ENCODE measurements around the gene PEX5L.
A peak's percentile ranks its signal among the peaks of the same experiment; 100 is the strongest.

PEX5L gene

GRCh38 chr3:180004542-180004941 is 32.2 kb downstream of the PEX5L start:
- no peak for DNase-seq

DNA sequence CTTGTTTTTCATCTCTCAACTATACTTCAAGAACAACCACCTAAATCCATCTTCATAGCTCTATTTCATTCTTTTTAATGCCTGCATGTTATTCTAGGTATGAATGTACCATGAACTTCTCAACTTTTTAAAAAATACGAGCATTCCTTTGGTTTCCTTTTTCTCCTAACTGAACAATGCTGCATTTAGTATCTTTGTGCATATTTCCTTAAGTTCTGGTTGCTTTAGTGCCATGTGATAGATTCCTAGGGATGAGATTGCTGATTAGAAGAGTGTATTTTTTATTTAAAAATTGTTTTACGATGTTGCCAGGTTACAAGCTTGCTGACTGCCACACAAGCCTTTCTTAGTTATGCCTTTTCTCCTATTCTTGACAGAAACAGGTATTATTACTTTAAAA is 34.7 kb downstream of the PEX5L start:
- no peak for DNase-seq

- DNase-seq = no peak
Observed at GRCh38 chr3:180000500-180000899, 36.2 kb downstream of the PEX5L start.

DNA sequence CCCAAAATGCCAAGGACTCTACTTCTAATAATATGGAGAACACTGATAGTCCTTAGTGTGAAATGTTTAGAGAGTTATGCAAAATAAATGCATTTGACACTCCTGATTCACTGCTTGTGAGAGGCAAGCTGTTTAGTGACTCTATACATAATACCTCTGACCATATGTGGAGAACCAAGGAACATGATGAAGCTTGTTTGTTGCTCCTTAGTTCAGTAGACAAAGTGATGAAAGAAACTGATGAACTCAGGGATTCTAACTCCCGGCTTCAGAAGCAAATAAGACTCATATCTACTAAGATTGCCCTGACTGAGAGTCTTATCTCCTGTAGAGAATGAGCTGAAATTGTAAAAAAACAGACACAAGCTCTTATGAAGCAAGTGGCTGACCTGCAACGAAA is 41.3 kb downstream of the PEX5L start:
- no peak for DNase-seq

GRCh38 chr3:179991883-179992282 is 44.9 kb downstream of the PEX5L start:
- DNase-seq = no peak

GRCh38 chr3:179991104-179991503 is 45.6 kb downstream of the PEX5L start:
- DNase-seq = peak; percentile 43

GRCh38 chr3:179981646-179982045 is 55.1 kb downstream of the PEX5L start:
- no peak for DNase-seq

DNA sequence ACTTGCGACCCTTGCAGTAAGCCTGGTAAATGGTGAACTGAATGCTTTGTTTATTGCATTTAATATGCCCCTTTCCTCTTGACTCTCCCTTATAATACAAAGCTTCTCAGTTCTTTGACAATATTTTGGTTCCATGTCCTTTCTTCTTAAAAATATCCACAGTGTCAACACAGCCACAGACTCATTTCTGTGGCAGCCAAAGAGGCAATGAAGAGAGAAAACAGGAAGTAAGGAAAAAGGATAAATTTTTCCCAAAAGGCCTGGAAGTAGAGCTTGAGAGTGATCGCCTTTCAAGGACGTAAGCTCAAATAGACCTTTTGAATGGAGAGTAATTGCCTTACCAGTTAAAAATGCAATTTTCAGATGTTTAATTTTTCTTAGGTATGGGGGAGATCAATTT is 59.4 kb downstream of the PEX5L start:
- peak; percentile 70 for DNase-seq

DNA sequence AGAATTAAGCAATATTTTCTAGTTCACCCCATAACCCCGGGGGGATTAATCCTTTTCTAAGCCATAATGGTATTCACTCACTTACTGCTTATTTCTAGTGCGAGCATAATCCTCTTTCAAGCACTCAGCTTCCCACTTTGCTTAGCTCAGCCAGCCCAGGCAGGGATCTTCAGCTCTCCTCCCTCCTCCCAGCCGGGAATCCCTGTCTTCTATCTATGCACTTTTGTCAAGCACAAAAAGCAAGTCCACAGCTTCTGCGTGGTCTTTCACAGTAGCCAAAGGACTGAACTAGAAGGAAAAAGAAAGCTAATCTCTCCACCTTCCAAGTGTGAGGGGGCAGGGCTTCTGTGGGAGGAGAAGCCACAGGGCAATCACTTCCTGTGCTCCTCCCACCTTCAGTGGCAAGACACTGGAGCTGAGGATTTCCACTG is 62.8 kb downstream of the PEX5L start:
- peak; percentile 39 for DNase-seq

DNA sequence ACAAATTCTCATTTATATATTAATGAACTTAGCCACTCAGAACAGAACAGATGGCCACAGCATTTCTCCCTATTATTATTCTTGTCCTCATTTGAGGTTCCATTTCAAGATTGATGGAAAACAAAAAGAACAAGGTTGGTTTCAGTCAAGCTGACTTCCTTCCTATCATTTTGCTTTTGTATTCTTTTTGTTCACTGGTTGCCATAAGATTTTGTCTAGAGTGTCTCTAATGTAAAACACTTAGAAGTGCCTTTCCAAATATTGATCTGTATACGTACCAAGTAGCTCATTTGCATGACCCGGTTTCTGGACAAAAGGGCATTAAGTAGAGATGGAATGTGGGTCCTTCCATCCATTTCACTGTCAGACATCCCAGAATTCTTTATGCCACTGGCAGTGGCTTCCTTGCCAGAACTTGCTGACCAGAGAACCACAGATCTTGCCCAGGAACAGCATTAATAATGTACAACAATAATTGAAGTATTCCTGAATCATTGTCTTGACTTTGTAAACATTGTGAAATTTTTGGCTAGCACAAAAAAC is 63.8 kb downstream of the PEX5L start:
- no peak for DNase-seq

DNA sequence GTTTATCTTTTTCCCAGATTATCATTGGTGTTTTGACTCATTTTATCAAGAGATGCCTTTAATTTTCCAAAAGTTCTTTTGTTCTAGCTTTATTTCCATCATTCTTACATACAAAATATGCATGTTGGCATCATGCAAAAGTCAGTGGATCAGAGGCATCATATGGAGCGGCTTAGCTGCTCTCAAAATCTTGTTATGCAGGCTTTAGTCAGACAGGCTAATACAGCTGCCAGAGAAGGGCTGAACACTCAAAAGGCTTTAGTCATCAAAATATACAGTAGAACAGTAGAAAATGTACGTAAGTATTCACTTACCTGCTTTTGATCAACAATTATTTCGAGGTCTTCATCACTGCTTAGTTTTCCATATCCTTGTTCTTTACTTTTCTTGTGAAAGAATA is 65.5 kb downstream of the PEX5L start:
- DNase-seq = no peak

GRCh38 chr3:179970746-179971145 is 66.0 kb downstream of the PEX5L start:
- no peak for DNase-seq

DNA sequence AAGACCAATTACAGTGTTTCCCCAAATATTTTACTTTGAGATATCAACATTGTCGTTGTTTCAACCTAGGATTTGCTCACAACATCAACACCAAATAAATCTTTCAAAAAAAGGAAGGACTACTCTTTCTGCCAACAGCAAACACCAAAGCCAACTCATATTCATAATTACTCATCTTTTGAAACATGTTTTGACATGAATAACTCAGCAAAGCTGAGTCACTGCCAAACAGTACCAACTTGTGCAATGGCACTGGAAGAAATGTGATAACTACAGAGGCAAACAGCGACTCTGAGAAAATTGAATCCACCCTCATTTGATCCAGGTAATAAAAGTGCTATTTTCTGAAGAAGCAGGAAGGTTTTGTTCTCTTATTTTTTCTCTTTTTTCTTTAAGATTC is 67.2 kb downstream of the PEX5L start:
- DNase-seq = no peak

GRCh38 chr3:179967622-179968021 is 69.1 kb downstream of the PEX5L start:
- no peak for DNase-seq

- DNase-seq = no peak
Observed at GRCh38 chr3:179964890-179965289, 71.8 kb downstream of the PEX5L start.

DNA sequence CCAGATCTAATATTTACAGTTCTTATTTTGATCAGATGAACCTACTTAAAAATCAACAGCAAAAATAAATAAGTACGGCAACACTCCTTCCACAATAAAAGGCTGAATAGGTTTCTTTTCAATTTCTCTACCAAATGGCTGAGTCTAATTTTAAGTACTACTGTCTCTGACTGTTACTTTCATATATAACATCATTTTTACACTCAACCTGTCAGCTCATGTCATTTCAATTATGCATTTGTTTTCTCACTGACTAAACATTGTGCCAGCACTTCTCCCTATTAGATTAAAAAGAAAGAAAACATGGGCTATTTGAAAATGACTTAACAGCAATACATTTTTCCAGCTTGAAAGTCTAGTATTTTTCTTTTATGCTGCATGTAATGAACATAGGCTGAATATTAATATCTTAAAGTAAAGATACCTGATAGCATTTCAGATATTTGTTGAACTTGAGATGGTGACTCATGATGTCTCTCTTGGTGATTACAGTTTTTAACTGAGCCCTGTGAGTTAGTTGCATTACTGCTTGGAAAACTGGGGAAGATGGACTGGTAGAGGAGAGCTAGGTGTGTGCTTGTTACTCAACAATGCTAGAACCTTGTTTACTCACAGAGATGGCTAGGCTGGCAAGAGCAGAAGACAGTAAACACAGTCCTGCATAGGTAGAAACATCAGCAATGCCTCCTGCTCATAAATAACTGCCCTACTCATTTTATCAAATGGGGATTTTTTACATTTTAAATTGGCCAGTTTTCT is 73.9 kb downstream of the PEX5L start:
- DNase-seq = no peak

DNA sequence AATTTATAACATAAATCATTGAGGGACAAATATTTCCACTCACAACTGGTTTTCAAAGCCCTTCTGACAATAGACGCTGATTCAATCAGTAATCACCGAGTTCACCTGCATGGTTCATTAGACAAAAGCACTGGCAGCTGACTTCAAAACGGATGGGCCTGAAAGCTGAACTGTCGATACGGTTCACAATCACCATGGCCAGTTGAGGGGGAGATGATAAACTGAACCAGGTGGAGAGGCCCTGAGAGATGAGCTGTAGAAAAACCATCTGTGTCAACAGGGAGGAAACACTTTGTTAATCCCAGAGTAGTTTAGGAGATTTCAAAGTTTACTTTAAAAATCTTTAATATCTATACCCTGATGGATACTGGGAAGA is 75.0 kb downstream of the PEX5L start:
- no peak for DNase-seq

DNA sequence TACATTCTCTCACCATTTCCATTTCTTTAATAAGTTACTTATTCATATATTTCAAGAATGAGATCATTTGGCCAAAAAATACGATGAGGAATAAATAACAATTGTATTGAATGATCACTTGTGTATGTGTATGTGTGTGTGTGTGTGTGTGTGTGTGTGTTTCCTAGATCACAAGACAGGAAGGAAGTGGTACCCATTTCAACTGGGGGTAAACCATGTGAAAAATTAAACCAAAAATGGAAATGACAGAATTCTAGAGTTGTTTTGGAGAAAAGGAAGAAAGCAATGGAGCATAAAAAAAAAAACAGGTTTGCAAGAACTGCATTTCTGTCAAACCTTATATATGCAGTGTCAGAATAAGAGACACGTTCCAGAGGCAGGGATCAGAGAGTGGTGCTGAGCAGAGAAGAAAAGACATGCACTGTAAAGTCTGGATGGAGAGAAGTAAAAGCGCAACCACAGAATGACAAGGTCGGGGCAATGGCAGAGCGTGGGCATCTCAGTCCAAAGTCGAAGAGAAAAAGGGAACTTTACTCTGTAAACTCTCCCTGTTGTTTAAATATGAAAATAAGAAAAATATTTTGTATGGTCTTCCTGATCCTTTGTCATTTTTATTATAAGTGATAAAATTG is 75.5 kb downstream of the PEX5L start:
- no peak for DNase-seq

- DNase-seq = no peak
Observed at GRCh38 chr3:179958759-179959158, 78.0 kb downstream of the PEX5L start.

- no peak for DNase-seq
Observed at GRCh38 chr3:179958143-179958542, 78.6 kb downstream of the PEX5L start.

DNA sequence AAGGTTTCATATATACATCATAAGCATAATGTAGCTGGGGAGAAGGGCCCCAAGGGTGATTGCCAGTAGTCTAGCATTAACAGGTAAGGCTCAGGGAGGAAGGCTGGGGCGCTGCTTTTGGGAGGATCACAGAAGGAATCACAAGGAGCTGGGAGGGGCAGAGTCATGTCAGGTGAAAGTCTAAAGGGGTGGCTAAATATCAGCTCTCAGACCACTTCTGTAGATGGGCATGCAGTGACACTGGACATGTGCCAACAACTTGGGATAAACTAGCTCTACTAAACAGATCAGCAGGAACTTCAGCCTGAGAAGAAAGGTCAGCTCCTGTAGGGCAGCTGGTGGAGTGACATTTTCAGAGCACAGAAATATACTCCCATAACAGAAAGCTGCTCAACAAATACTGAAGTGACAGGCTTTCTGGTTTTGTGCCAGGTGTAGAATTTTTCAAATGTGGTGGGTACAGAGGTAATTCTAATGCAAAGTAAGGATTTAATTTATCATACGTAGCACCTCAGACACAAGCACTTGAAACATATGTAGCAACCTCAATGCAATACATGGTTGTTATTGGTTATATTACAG is 79.4 kb downstream of the PEX5L start:
- no peak for DNase-seq

- no peak for DNase-seq
Observed at GRCh38 chr3:179956416-179956830, 80.3 kb downstream of the PEX5L start.

GRCh38 chr3:179955809-179956208 is 80.9 kb downstream of the PEX5L start:
- DNase-seq = no peak

DNA sequence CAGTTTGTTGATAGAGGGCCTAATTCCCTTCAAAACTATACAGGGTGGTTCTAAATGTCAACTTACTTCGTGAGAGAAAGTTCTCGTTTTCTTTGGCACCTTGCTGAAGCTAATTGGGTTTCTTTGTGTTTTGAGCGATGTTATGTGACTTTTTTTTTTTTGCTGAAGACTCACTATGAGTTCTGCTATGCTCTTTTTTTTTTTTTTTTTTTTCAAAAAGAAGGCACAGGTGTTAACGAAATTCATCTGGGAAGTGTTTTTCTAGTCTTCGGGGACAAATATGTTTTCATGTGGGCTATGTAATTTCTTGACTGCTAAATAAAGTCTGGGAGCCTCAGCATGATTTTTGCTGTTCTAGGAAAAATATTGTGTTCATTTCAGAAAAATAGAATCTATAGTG is 81.5 kb downstream of the PEX5L start:
- DNase-seq = no peak
